Raji (cell line): ENCODE data around the gene GALNS.

Experiments used
- POLR2A ChIP-seq: IDR thresholded peaks from 2 replicates; pipeline ENCODE4 v1.6.1; 2011; ENCODE audit warnings: low read depth, low read length, control low read depth; ENCODE audit not compliant: insufficient read depth

Gene GALNS

GRCh38 chr16:88894681-88895300, 38.0 kb upstream of the GALNS start:
- TF ChIP-seq POLR2A: no peak

GRCh38 chr16:88893127-88893968, 36.6 kb upstream of the GALNS start:
- no peak for TF ChIP-seq POLR2A

GRCh38 chr16:88892065-88892464, 35.3 kb upstream of the GALNS start:
- TF ChIP-seq POLR2A: no peak

GRCh38 chr16:88891083-88891482, 34.3 kb upstream of the GALNS start:
- TF ChIP-seq POLR2A: no peak

- TF ChIP-seq POLR2A: no peak
These were observed 32.0 kb upstream of the GALNS start for GRCh38 chr16:88888461-88889387.

- no peak for TF ChIP-seq POLR2A
These were observed 31.3 kb upstream of the GALNS start for GRCh38 chr16:88888057-88888456.

GRCh38 chr16:88886845-88887521, 30.2 kb upstream of the GALNS start:
- TF ChIP-seq POLR2A: no peak

GRCh38 chr16:88886420-88886844, 29.7 kb upstream of the GALNS start:
- no peak for TF ChIP-seq POLR2A

GRCh38 chr16:88885693-88886280, 29.0 kb upstream of the GALNS start:
- no peak for TF ChIP-seq POLR2A

- TF ChIP-seq POLR2A: no peak
These were observed 28.0 kb upstream of the GALNS start for GRCh38 chr16:88884569-88885271.

GRCh38 chr16:88883946-88884345, 27.2 kb upstream of the GALNS start:
- TF ChIP-seq POLR2A: no peak

GRCh38 chr16:88883117-88883895, 26.6 kb upstream of the GALNS start:
- TF ChIP-seq POLR2A: no peak

- TF ChIP-seq POLR2A: no peak
These were observed 25.7 kb upstream of the GALNS start for GRCh38 chr16:88882358-88883030.
